ENCODE measurements around the gene INPP5A. TPM values are rescaled to one million over a fixed set of nuclear protein-coding genes. Genes with fewer than 3 reads are reported as not detected.
A peak's percentile ranks its signal among the peaks of the same experiment; 100 is the strongest.

The INPP5A gene
- total RNA-seq, 2 donors from 2014 or later = 9.2 to 14.5 TPM

- Histone ChIP-seq H3K36me3 (replicated peaks in 1 of 2; ENCODE audit: insufficient read depth in 1 of 2, low read depth in 2 of 2) (no peaks in the 10 kb centered on the region), H3K4me3 (no peak overlapping the region), H3K27me3 (no peaks in the 10 kb centered on the region), H3K4me1 (peaks cover 54% of the 10 kb centered on the region), H3K27ac (peak overlapping the region; percentile 15 to 94 (median 68)), H3K9me3 (no peaks in the 10 kb centered on the region)
- ATAC-seq (no peak), DNase-seq (peak in 3 of 4 donors; percentile 13 to 32 (median 24))
- 84 to 89% methylated on average over 11 to 17 of the region's 17 CpGs for WGBS, 2 donors
- intact Hi-C loops (cut with DNase I) = no loop called here
- TF ChIP-seq POLR2A (IDR thresholded peaks at IDR 0.05) = no peak
- no peak for TF ChIP-seq CTCF (IDR thresholded peaks at IDR 0.05)
These were observed 17.3 kb upstream of the INPP5A start for GRCh38 chr10:132520177-132520811.

- no peak for TF ChIP-seq CTCF (IDR thresholded peaks at IDR 0.05)
- no peak for TF ChIP-seq POLR2A (IDR thresholded peaks at IDR 0.05)
- WGBS, 2 donors = 87 to 95% methylated on average over 4 to 14 of the region's 14 CpGs
- Histone ChIP-seq H3K27me3 (no peaks in the 10 kb centered on the region), H3K9me3 (no peaks in the 10 kb centered on the region), H3K36me3 (replicated peaks in 1 of 2; ENCODE audit: insufficient read depth in 1 of 2, low read depth in 2 of 2) (no peaks in the 10 kb centered on the region), H3K4me1 (peaks cover 46% of the 10 kb centered on the region), H3K27ac (peak overlapping the region in 2 of 4 donors; percentile 25 to 90), H3K4me3 (no peak overlapping the region)
- DNase-seq (peak in 2 of 4 donors; percentile 4 to 12), ATAC-seq (no peak)
- intact Hi-C loops (cut with DNase I) = no loop called here
These were observed 16.5 kb upstream of the INPP5A start for GRCh38 chr10:132521041-132521465.

GRCh38 chr10:132521466-132522102 lies 16.0 kb upstream of the INPP5A start:
- no peaks in the 10 kb centered on the region for H3K27me3 ChIP-seq
- intact Hi-C loops (cut with DNase I) = no loop called here
- peaks cover 41% of the 10 kb centered on the region for H3K4me1 ChIP-seq
- no peak overlapping the region for H3K4me3 ChIP-seq
- TF ChIP-seq CTCF (IDR thresholded peaks at IDR 0.05) (no peak), POLR2A (IDR thresholded peaks at IDR 0.05) (no peak)
- ATAC-seq (no peak), DNase-seq (peak in 3 of 4 donors; percentile 0 to 10 (median 10))
- WGBS, 2 donors = 92 to 95% methylated on average over 8 to 18 of the region's 19 CpGs
- no peaks in the 10 kb centered on the region for H3K9me3 ChIP-seq
- H3K36me3 ChIP-seq (replicated peaks in 1 of 2; ENCODE audit: insufficient read depth in 1 of 2, low read depth in 2 of 2) = no peaks in the 10 kb centered on the region
- no peak overlapping the region for H3K27ac ChIP-seq

- peaks cover 29% of the 10 kb centered on the region for H3K4me1 ChIP-seq
- peak in 3 of 4 donors; percentile 4 to 10 (median 8) for DNase-seq
- TF ChIP-seq POLR2A (IDR thresholded peaks at IDR 0.05) (no peak), CTCF (IDR thresholded peaks at IDR 0.05) (no peak)
- no peaks in the 10 kb centered on the region for H3K9me3 ChIP-seq
- intact Hi-C loops (cut with DNase I) = no loop called here
- H3K27me3 ChIP-seq = peaks cover 0 to 4% of the 10 kb centered on the region in 2 donors
- H3K4me3 ChIP-seq = no peak overlapping the region
- no peak for ATAC-seq
- H3K36me3 ChIP-seq (replicated peaks in 1 of 2; ENCODE audit: insufficient read depth in 1 of 2, low read depth in 2 of 2) = no peaks in the 10 kb centered on the region
- 90 to 95% methylated on average over 2 to 11 of the region's 14 CpGs for WGBS, 2 donors
- H3K27ac ChIP-seq = no peak overlapping the region
These were observed 14.8 kb upstream of the INPP5A start for GRCh38 chr10:132522521-132523411.
